GM21515 (cell line): Measurements from ENCODE around the gene TAC3.
A peak's percentile ranks its signal among the peaks of the same experiment; 100 is the strongest.
"Not testable (repeated sequence)": the region's sequence is repeated elsewhere in the genome, so short reads cannot be mapped to it uniquely, and the experiment has no call there.

ENCODE experiments used
- ATAC-seq: cut with Tn5 transposase; IDR thresholded peaks from one replicate; pipeline ENCODE4 v1.9.1; 2021; ENCODE audit not compliant: unreplicated experiment

The TAC3 gene

DNA sequence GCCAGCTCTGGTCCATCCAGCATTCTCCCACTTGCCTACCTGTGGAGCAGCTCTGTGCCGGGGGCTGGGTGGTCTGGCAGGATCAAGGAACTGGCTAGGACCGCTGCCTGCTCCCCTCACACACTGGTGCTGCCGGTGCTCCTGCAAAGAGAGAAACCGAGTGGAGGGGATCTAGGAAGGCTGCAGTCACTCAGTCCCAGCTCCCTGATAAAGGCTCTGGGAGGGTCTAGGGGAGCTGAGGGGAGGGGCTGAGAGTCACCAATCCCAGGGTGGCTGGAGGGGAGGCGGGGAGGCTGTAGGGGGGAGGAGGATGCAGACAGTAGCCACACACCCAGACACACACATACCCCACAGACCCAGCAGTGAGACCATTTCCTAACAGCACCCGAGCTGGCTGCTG is at the start of gene TAC3:
Gene TAC3 (minus strand): TSS at position 182 of the 400 bp plus-strand sequence. CDS start 732 bp downstream, outside the sequence.
- no peak for ATAC-seq

DNA sequence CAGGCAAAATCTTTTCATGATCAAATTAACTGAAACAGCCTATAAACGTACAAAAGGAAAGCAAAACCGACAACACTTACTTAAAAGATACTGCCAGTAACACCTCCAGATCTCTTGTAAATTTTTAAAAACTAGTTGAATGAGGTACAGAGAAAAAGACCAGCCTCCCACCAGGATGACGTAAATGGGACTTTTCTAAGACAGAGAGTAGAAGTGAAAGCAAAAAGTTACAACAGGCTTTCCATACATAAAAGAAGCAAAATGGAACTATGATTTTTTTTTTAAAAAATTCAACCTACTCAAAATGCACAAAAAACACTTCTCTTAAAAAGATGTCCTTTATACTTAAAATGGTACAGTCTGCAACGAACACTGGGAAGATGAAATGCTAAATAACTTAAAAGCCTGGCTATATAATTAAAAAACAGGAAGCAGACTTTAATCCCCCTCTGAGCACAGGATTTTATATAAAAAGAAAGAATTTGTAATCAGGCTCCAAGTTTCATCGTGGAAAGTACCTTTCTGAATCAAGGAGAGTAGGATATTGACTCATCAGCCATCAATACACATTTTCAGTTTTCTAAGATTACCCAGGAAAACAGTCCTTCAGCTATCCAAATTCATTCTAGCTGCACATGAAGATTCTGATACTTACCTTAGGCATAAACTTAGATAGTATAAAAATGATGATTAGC is 47.8 kb upstream of the TAC3 start:
- ATAC-seq = peak; percentile 71

DNA sequence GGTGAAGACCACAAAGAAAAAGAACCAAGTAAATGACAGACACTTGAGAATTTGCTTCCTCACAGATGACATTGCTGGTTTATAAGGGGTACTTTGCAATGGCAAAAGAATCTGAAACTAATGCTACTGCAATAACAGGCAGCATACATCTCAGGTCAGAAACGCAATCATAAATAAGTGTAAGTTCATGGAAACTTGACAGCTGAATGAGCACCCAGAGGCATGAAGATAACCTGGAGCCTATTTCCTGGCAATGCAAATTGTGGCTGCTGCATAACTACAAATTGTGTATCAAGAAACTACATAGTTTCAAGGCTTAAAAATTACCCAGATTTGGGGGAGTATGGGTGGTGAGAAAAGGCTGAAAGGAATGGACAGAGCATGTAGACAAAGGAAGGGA is 42.1 kb upstream of the TAC3 start:
- no peak for ATAC-seq

DNA sequence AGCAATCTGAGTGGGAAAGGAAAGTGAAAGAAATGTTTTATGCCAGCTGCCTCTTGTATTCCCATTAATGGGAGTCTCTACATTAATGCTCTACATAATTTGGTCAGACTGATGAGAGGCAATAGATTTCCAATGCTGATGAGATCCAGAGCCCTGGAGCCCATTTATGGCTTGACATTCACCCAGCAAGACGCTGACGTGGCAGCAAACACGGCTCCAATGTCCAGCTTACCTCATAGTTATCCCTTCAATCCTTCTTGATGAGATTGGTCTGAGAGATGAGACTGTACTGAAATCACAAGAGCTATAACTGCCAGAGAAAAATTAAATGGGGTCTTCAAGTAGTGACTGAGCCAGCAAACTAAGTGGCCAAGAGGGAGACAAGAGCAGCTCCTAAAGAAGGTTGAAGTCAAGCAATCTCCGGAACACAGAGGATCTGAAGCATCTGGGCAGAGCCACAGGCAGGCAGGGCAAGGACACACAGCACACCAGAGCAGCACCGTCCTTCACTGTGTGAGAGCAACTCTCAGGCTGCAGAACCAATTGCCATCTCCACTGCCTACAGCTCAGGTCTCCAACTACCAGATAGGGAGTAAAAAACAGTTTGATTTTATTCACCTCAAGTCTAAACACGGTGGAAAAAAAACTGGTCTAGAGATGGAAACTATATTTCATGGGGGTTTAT is 40.9 kb upstream of the TAC3 start:
- ATAC-seq = no peak

DNA sequence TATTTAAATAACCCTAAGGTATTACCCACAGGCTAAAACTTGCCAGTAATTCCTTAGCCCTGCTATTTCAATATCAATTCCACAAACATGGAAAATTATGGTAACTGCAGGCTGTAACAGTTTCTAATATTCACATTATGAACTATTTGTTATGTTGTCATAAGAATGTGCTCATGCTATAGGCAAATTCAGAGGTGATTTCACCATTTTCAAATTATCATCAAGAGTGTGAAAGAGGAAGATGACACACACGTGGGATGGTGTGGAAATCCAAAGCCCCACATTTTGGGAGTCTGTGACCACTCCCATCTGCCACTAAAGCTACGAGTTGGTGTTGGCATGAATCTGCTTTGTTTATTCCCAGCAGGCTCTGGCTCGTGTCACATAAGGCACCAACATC is 39.5 kb upstream of the TAC3 start:
- no peak for ATAC-seq

DNA sequence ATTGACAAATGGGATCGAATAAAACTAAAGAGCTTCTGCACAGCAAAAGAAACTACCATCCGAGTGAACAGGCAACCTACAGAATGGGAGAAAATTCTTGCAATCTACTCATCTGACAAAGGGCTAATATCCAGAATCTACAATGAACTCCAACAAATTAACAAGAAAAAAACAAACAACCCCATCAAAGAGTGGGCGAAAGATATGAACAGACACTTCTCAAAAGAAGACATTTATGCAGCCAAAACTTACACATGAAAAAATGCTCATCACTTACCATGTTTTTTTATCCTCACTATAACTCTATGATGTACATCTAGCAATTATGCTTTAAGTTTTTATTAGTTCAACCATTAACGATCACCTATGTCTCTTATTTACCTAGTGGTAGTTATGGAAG is 37.6 kb upstream of the TAC3 start:
- not testable (repeated sequence) for ATAC-seq

DNA sequence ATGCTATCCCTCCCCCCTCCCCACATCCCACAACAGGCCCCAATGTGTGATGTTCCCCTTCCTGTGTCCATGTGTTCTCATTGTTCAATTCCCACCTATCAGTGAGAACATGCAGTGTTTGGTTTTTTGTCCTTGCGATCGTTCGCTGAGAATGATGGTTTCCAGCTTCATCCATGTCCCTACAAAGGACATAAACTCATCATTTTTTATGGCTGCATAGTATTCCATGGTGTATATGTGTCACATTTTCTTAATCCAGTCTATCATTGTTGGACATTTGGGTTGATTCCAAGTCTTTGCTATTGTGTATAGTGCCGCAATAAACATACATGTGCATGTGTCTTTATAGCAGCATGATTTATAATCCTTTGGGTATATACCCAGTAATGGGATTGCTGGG is 36.8 kb upstream of the TAC3 start:
- not testable (repeated sequence) for ATAC-seq

DNA sequence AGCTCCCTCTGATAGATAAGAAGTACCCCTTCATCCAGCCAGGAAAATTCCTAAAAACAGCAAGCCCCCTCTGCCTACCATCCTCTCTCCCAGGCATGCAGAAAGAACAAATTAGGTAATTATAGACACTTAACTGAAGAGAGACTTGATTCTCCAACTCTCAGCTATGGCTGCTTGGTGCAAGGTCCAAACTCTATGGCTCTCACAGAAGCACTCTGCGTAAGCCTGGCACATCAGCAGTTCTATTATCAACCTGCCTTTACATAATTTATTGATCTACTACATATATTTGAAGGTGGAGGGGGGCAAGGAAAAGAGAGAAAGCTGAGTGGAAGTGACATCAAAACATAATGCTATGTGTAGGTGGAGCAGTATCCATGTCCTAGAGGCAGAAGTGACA is 34.7 kb upstream of the TAC3 start:
- ATAC-seq = no peak

DNA sequence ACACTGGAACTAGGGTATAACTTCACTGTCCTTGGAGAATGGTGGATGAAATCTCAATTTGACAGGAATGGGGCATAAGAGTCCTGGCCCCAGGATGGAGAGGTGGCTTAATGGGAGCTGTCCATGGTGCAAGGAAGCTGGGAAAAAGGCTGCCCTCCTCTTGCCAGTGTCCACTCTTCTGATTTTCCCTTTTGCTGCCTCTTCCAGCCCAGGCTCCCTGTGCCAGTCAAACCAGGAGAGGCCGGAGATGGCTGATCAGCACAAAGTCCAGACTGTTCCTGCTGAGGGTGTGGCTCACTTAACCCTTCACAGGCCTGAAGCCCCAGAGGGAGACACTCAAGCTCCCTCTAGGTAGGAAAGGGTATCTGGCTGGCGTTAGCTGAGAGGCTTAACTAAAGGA is 33.6 kb upstream of the TAC3 start, which contains the start of gene MYO1A:
Gene MYO1A (minus strand): TSS at position 240 of the 400 bp plus-strand sequence. CDS start 1,806 bp downstream, outside the sequence.
- no peak for ATAC-seq

DNA sequence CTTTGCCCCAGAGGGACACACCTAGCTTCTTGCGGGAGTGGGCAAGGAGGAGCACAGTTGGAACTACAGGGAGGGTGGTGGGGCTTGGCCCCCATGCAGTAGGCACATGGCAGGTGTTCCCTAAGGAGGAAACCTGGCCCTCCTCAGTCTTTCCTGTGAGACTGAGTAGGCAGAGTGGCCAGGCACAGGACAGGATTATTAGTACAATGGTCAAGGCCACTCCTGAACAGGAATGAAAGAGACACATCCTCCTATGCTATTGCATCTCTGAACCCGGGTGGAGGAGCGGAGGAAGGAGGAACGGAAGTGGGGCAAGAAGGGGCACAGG is 32.8 kb upstream of the TAC3 start:
- ATAC-seq = no peak

DNA sequence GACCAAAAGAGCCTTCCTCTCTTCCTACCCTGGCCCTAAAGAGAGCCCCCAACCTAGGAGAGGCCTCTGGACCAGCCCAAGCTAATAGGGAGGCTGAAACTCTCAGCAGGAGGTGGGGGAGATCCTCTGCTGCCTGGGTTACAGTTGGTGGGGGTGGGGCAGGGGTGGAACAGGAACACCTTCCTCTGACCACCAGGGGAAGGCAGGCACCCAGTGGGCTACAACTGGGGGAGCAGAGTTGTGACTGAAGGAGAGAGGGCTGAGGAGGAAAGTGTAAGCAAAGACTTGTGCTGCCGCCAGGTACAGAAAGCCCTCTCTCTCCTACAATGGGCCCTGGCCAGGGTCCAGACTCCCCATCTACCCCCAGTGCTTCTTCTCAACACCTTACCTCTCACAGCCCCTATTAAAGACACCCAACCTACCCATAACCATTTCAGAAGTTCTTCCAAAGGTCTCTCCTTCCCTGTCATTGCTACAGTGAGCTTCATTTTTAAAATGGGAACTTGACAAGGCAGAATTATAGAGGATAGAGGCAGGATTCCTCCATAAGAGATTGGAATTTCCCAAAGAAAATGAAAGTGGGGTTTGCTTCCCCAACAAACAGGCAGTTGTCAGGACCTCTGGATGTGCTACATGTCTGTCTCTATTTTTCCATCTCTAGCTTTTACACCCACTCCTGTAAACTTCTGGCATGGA is 32.2 kb upstream of the TAC3 start:
- no peak for ATAC-seq

DNA sequence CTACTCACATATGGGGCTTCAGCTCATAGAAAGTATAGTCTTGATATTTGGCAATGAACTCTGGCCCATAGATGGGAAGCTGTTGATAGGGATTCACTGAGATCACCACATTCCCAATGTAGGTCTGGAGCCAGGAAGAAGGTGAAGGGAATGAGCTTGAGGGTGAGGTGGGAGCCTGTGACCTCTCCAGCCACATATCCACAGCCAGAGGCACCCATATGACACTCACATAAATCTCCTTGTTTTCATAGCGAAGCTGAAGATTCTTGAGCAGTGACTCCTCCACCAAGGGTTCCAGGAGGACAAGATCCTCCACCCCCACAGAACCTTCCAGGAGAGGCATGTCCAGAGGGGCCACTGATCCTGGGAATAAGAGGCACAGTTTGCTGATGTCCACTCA is 31.7 kb upstream of the TAC3 start:
- no peak for ATAC-seq

DNA sequence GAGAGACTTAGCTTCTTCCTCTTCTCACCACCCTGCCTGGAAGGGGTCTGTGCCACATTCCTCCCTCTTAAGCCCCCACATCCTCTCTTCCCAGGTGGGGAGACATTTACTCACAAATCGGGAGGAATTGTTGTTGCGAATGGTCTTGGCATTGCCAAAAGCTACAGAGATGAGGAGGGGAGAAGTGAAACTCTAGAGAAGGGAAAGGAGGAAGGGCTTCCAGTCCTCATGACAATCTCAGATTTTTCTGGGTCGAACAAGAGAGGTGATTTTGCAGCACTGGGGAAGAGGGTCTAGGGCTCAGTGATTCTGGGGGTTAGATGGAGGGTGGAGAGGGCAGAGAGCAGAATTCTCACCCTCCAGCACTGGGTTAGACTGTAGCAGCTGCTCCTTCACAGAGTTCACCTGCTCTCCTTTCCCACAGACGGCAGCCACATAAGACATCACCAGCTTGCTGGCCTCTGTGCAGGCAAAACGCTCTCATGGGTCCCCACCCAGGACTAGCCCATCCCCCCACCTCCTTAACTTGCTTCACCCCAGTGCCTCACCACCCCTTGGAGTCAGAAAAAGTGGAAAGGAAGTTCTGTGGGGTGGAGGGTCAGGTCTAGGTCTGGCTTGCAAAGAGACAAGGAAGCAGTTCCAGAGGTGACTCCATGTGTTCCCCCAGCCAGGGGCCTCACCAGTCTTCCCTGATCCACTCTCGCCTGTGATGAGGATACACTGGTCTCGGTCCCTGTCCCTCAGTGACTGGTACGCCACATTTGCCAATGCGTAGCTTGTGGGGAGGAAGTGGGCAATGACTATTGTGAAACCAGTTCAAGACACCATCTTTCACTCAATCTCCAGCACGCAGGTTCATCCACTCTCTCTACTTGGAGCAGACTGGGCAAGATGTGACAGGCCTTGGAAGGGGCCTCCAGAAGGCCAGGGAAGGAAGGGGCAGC is 30.9 kb upstream of the TAC3 start:
- ATAC-seq = no peak

DNA sequence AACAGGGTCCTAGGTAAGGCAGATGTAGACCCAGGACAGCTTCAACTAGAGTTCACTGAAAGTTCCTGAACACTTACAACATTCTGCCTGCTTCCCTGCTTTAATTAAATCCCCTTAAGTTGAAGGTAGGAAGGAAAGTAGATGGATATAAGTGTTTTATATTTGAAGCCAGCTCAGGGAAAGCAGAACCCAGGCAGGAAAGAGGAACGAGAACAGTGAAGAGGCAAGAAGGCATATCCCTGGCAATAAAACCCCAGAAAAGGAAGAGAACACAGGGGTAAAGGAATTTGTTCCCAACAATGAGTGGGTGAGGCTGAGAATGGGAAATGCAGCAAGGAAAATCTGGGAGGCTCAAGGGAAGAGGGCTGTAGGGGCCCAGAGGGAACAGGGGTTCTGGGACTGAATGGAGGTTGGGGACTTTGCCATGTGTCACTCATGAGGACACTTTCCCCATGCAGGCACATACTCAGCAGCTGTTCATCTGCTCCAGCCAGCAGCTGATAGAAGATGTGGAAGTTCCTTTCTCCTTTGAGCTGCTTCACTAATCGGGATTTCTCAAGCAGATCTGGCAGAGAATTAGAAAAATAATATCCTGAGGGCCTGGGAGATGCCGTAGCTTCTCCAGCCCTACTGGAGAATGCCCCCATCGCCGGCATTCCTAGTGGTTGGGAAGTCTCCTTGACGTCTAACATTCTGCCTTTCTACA is 29.9 kb upstream of the TAC3 start:
- no peak for ATAC-seq

DNA sequence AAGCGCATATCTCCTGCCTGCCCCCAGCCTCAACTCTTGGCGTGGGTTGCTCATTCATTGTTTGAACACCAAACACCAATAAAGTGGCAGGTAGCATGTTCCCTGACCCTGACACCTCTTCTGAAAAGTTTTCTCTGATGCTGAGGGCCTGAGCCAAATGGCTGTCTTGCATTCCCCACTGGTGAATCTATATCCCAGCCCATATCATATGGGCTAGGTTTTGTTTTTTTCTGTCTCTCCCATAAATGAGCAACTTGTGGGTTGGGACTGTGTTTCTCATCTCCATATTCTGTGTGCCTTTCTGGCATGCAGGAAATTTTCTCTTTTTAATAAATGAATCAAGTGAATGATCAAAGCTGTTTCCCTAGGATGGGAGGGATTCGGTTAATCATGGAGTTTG is 28.6 kb upstream of the TAC3 start:
- no peak for ATAC-seq

DNA sequence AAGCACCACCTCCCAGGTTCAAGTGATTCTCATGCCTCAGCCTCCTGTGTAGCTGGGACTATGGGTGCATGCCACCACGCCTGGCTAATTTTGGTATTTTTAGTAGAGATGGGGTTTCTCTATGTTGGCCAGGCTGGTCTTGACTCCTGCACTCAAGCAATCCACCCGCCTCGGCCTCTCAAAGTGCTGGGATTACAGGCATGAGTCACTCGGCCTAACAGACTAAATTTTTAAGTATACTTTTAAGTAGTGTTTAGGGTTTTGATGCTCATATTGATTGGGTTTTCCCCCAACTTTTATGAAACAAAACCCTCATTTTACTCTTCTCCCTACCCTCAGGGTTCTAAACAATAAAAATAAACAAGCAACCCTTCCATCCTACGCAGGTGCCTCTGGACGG is 28.1 kb upstream of the TAC3 start:
- no peak for ATAC-seq

DNA sequence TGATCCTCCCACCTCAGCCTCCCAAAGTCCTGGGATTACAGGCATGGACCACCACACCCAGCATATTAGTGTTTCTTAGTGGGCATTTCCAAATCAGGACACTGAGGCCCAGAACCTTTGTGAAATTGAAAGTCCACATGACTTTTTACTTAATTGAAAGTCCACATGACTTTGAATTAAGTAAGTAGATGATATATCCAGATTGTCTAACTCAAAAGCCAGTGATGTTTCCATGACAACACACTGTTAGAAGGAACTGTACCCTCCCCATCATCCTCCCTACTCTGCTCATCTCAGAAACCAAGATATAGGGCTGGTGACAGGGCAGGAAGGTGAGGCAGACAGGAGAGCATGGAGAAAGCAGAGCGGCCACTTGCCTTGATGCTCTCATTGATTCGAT is 26.4 kb upstream of the TAC3 start:
- no peak for ATAC-seq

DNA sequence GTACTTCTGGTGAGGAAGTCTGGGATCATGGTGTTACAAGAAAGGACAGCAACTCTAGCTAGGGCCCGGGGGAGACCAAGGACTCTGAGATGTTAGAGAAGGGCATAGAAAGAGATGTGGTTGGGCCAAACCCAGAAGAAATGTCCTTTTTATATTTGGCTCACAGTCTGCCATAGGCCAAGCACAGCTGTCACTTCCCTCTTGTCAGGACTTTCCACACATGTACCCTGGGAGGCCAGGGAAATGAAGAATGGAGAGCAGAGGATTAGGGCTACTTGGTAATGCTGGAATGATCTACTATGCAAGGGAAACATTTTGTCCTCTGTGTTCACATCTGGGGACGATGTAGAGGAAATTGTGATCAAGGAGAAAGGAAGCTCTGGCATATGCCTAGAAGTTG is 24.4 kb upstream of the TAC3 start:
- no peak for ATAC-seq

DNA sequence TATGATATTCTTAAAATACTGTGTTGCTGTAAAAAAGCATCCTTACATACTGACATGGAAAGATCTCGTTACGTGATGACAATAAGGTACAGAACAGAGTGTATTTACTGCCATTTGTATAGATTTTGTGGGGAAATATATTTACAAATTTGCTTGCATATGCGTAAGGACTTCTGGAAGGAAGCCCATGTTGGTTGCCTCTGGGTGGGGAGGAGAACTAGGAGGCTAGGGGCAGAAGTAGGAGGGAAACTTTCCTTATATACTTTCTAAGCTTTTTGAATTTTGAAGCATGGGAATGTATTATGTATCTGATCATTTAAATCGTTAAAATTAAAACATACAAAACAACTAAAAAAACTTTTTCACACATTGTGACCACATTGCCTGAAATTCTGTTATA is 23.9 kb upstream of the TAC3 start:
- no peak for ATAC-seq

DNA sequence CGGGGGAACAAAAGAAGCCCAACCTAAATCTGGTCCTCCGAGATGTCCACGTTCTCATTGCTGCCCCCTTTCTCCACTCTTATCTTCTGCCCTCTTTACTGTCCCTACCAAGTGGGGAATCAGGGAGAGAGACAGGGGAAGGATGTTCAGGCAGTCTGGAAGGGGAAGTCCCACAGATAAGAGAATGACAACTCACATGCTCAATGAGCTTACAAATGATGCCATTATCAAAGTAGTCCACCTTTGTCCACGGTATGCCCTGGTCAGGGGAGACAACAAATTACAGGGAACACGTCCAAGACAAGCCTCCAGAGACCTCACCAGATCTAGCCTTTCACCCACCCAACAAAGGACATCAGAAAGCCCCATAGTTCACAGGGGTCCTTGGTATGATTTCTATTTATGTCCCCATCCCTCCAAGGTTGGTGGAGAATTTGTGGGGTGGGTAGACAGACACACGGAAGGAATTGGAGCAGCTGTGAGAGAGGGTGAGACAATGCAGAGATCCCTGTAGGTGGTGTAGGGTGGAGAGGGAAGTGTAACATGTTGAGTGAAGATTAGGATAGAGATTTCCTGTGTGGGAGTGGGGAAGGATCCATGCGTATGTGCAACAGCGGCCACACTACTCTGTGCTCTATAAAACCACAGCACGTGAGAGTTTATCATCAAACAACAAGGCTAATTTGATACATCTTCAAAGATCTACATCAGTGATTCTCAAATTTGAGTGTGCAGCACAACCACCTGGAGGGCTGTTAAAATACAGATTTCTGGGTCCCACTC is 22.9 kb upstream of the TAC3 start:
- no peak for ATAC-seq
